Measurements from ENCODE around the gene UBE2S.
"Not testable (repeated sequence)": the region's sequence is repeated elsewhere in the genome, so short reads cannot be mapped to it uniquely, and the experiment has no call there.

UBE2S gene

DNA sequence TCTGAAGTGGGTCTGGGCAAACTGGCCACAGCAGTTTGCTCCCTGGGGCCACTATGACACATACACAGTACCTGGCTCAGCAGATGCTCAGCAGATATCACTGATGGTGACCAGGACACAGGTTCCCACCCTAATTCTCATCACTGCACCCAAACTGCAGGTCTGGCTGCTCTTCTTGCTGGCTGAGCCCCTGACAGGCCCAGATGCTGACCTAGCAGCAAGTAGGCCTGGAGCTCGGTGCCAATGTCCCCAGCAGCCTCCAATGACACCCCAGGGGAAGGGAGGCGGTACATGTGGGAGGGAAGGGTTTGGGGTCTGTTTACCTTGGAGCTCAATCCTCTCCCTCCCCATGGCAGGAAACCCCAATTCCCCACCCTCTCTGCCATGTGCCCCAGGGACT lies 5.1 kb downstream of the UBE2S start:
- Mint-ChIP-seq H3K27me3 (no peaks in the 10 kb centered on the region), H3K4me1 (ENCODE audit: low read depth) (peaks cover 23% of the 10 kb centered on the region), H3K4me3 (no peak overlapping the region), H3K27ac (no peak overlapping the region), H3K36me3 (peaks cover 3% of the 10 kb centered on the region), H3K9me3 (ENCODE audit: low read depth) (no peaks in the 10 kb centered on the region)

DNA sequence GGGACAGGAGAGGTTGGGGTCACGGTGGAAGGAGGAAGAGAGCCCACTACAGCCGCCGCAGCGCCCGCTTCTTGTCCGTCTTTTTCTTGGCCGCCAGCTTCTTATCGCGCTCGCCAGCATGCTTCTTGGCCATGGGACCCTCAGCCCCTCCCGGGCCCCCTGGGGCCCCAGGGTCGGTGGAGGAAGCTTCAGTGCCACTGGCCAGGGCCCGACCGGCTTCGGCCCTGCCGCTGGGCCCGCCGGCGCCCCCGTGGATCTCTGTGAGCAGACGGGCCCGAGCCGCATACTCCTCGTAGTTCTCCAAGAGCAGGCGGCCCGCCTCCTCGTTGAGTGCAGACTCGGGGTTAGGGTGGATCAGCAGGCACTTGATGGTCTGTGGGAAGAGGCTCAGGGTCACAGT lies 6.2 kb downstream of the UBE2S start:
- peaks cover 19% of the 10 kb centered on the region for H3K4me1 Mint-ChIP-seq (ENCODE audit: low read depth)
- H3K4me3 Mint-ChIP-seq; H3K9me3 Mint-ChIP-seq (ENCODE audit: low read depth); H3K36me3 Mint-ChIP-seq; H3K27me3 Mint-ChIP-seq; H3K27ac Mint-ChIP-seq: not testable (repeated sequence)

DNA sequence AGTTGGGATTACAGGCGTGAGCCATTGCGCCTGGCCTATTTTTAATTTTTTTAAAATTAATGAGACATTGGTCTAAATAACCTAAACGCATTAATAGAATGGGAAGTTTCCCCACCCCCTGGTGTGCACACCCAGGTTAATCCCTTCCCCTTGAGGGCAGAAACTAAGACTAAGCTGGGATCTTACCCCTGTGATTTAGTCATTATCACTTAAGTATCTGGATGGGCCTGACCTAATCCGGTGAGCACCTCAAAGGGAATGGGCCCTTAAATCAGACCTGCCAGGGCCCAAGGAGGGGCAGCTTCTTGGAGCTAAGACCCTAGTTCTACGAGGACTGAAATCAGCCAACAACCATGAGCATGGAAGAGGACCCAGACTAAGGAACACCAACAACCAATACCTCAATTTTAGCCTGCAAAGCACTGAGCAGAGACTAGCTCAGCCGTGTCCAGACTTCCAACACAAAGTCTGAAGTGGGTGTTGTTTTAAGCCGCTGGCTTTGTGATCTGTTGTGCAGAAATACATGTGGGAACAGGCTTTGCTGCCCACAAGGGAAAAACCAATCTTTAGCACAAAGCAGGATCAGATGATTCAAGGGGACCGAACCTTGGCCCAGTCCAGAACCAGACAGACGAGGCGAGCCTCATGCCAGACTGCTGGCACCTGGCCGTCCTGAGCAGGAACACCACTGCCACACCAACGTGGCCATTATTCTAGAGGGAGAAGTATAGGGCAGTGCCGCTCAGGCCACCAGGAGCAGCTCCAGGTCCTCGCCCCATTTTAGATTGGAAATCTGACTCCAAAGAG lies 7.1 kb downstream of the UBE2S start:
- H3K9me3 Mint-ChIP-seq (ENCODE audit: low read depth) = no peaks in the 10 kb centered on the region
- no peaks in the 10 kb centered on the region for H3K36me3 Mint-ChIP-seq
- no peak overlapping the region for H3K4me3 Mint-ChIP-seq
- H3K27ac Mint-ChIP-seq = peak overlapping the region; percentile 22
- no peaks in the 10 kb centered on the region for H3K27me3 Mint-ChIP-seq
- H3K4me1 Mint-ChIP-seq (ENCODE audit: low read depth) = peaks cover 10% of the 10 kb centered on the region

DNA sequence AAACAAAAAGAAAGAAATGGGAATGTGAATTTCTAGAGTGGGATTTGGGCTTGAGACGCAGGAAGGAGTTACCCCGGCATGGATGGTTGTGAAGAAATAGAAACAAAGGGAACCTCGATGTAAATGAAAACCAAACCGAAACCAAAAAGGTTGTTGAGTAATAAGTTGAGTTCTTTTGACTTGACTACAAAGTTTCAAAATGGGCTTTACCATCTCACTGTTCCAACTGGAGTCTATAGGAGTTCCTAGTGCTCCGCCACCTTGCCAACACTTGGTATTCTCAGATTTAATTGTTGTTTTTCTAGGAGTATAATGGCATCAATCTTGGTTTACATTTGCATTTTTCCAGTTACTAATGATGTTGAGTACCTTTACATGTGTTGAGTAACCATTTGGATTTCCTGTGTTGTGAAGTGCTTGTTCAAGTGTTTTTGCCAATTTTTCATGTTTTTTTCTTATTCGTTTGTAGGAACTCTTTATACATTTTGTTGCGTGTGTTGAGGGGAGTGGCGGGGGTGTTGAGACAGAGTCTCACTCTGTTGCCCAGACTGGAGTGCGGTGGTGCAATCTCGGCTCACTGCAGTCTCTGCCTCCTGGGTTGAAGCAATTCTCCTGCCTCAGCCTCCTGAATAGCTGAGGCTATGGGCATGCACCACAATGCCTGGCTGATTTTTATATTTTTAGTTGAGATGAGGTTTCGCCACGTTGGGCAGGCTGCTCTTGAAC lies 9.2 kb downstream of the UBE2S start:
- H3K36me3 Mint-ChIP-seq = no peaks in the 10 kb centered on the region
- H3K9me3 Mint-ChIP-seq (ENCODE audit: low read depth) = no peaks in the 10 kb centered on the region
- no peaks in the 10 kb centered on the region for H3K27me3 Mint-ChIP-seq
- peaks cover 7% of the 10 kb centered on the region for H3K4me1 Mint-ChIP-seq (ENCODE audit: low read depth)
- H3K4me3 Mint-ChIP-seq = no peak overlapping the region
- no peak overlapping the region for H3K27ac Mint-ChIP-seq

DNA sequence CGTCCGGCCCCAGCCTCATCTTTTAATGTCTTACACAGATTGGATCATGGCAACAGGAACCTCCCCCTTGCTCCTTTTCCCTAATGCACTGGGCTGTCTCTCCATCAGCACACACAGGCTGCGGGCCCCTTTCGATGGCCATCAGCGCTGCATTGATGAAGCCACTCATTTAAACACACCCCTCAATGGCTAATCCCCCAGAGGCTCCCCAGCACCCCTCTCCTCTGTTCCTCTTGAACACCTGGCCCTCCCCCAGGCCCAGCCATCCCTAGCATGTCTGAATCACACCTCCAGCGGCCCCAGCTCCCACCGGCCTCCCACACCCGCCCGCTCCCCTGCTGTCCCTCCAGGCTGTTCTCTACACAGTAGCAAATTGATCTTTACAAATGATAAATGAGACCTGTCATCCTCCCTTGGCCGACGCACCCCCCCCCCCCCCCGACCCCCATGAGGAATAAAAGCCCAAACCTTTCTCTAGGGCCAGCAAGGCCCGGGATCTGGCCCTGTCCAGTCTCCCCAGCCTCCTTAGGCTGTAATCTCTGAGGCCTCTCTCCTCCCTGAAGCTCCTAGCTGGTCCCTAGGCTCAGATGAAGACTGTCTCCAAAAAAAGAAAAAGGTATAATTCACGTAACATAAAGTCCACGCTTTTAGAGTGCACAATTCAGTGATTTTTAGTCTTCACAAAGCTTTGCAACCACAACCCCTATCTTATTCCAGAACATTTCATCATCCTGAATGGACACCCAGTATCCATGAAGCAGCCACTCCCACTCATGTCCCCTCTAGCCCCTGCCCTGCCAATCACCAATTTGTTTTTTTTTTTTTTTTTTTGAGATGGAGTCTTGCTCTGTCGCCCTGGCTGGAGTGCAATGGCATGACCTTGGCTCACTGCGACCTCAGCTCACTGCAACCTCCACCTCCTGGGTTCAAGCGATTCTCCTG lies 14.5 kb downstream of the UBE2S start:
- Mint-ChIP-seq H3K9me3 (ENCODE audit: low read depth) (no peaks in the 10 kb centered on the region), H3K27me3 (no peaks in the 10 kb centered on the region), H3K4me1 (ENCODE audit: low read depth) (peaks cover 30% of the 10 kb centered on the region), H3K36me3 (peaks cover 2% of the 10 kb centered on the region), H3K4me3 (no peak overlapping the region), H3K27ac (no peak overlapping the region)

DNA sequence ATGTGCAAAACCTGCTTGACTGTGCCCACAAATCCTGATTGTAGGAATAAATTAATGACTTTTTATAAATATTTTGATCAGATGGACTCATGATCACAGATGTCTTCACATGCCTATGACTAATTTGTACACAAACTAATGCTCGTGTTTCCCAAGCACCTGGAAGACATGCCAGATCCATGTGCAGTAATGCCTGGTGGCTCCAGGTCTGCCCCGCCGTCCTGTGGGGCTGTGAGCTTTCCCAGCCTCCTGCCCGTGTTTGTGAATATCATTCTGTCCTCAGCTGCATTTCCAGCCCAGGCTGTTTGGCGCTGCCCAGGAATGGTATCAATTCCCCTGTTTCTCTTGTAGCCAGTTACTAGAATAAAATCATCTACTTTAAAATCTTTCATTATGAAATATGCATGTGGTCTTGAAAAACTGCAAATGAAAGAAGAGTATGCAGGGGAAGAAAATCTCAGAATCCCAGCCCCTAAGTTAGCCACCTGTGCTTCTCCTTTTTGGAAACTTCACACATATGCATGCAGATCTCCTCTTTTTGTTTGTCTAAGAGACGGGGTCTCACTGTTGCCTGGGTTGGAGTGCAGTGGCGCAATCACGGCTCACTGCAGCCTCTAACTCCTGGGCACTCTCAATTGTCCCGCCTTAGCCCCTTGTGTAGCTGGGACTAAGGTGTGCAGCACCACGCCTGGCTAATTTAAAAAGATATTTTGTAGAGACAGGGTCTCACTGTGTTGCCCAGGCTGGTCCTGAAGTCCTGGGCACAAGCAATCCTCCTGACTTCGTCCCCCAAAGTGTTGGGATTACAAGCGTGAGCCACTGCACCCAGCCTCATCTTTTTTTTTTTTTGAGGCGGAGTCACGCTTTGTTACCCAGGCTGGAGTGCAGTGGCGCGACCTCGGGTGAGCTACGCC lies 15.6 kb downstream of the UBE2S start:
- Mint-ChIP-seq H3K27me3 (no peaks in the 10 kb centered on the region), H3K9me3 (ENCODE audit: low read depth) (no peaks in the 10 kb centered on the region), H3K4me1 (ENCODE audit: low read depth) (peaks cover 34% of the 10 kb centered on the region), H3K27ac (peak overlapping the region; percentile 16), H3K4me3 (no peak overlapping the region), H3K36me3 (peaks cover 2% of the 10 kb centered on the region)

DNA sequence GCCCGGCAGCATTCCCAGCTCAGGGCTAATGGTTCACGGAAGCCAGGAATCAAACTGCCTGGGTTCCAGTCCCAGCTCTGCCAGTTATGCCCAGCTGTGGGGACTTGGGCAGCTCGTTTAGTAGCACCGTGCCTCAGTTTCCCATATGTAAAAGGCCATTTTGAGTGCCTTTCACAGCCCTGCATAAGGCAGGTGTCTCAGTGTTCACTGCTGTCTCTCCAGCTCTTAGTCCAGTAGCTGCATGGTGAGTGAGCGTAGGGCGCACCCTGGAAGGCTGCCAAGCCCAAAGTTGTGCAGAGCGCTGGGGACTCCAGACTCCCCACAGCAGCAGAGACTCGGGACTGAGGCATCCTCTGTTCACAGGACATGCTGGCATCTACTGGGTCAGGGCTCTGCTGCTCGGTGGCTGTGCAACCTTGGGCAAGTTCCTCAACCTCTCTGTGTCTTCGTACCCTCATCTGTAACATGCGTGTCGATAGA lies 16.4 kb downstream of the UBE2S start:
- H3K36me3 Mint-ChIP-seq = peaks cover 8% of the 10 kb centered on the region
- H3K4me1 Mint-ChIP-seq (ENCODE audit: low read depth) = peaks cover 35% of the 10 kb centered on the region
- peak overlapping the region; percentile 16 for H3K27ac Mint-ChIP-seq
- no peak overlapping the region for H3K4me3 Mint-ChIP-seq
- H3K9me3 Mint-ChIP-seq (ENCODE audit: low read depth) = no peaks in the 10 kb centered on the region
- H3K27me3 Mint-ChIP-seq = no peaks in the 10 kb centered on the region

DNA sequence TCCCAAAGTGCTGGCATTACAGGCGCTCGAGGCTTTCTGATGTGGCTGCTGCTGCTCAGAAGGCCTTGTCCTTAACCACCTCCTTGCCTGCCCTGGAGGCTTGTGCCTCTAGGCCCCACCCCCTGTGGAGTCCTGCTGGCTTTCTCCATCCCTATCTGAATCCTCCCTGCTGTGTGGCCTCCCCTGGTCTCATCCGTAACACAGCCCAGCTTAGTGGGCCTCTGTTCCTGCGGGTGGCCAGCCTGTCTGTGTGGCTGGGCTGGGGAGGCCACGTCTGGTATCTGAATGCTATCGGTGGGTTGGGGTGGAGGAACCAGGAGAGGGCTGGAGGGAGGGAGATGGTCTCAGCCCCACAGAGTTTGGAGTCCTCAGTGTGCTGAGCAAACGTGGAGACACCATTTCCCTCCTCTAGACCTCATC lies 17.1 kb downstream of the UBE2S start:
- H3K27ac Mint-ChIP-seq = peak overlapping the region; percentile 77
- H3K4me1 Mint-ChIP-seq (ENCODE audit: low read depth) = peaks cover 35% of the 10 kb centered on the region
- H3K4me3 Mint-ChIP-seq = peak overlapping the region; percentile 73

DNA sequence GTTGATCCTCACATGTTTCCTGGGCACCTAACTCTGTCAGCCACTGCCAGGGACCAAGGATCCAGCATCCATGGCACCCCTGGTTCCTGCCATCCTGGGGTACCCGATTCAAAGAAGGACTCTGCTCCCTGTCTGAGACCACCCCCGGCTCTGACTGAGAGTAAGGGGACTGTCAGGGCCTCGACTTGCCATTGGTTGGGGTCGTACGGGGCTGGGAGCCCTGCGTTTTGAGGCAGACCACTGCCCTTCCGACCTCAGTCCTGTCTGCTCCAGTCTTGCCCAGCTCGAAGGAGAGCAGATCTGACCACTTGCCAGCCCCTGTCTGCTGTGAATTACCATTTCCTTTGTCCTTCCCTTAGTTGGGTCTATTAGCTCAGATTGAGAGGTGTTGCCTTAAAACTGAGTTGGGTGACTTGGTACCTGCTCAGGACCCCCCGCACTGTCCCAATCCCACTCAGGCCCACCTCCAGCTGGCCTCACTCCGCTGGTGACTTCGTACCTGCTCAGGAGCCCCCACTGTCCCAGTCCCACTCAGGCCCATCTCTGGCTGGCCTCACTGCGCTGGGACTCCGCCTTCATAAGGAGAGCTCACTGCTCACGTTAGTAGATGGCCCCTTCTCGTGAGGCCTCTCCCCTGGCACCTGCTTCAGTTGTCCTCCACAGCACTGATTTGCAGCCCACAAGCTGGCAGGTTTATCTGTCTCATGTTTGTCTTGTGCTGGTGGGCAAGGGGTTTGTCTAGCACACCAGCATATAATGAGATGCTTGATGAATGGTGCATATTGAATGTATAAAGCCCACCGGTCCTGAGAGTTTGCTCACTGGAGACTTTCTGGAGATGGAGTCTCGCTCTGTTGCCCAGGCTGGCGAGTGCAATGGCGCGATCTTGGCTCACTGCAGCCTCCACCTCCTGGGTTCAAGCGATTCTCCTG lies 17.9 kb downstream of the UBE2S start:
- H3K27ac Mint-ChIP-seq = peak overlapping the region; percentile 72
- H3K4me3 Mint-ChIP-seq = peak overlapping the region; percentile 98
- H3K36me3 Mint-ChIP-seq = peaks cover 11% of the 10 kb centered on the region
- H3K27me3 Mint-ChIP-seq = no peaks in the 10 kb centered on the region
- H3K9me3 Mint-ChIP-seq (ENCODE audit: low read depth) = no peaks in the 10 kb centered on the region
- H3K4me1 Mint-ChIP-seq (ENCODE audit: low read depth) = peaks cover 38% of the 10 kb centered on the region

More for the DNA sequence above, 17.1 kb downstream of the UBE2S start:
- H3K27me3 Mint-ChIP-seq = no peaks in the 10 kb centered on the region
- H3K36me3 Mint-ChIP-seq = peaks cover 11% of the 10 kb centered on the region
- H3K9me3 Mint-ChIP-seq (ENCODE audit: low read depth) = no peaks in the 10 kb centered on the region

DNA sequence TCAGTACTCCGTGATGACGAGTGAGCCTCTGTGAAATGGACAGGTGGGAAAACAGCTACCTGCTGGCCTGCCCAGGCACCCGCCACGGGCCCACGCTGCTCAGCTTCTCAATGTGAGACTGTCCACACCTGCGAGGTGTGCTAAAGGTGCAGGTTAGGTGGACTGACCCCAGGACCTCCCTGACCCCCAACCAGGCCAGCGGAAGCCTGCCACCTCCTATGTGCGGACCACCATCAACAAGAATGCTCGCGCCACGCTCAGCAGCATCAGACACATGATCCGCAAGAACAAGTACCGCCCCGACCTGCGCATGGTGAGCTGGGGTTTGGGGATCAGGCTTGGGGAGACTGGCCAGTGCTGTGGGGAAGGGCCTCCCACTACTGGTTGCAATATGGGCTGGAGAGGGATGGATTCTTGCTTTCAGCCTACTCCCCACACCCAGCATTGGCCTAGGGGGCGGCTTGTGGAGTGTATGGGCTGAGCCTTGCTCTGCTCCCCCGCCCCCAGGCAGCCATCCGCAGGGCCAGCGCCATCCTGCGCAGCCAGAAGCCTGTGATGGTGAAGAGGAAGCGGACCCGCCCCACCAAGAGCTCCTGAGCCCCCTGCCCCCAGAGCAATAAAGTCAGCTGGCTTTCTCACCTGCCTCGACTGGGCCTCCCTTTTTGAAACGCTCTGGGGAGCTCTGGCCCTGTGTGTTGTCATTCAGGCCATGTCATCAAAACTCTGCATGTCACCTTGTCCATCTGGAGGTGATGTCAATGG lies 19.7 kb downstream of the UBE2S start:
- Mint-ChIP-seq H3K27ac (peak overlapping the region; percentile 99), H3K4me3 (peak overlapping the region; percentile 98), H3K27me3 (no peaks in the 10 kb centered on the region), H3K9me3 (ENCODE audit: low read depth) (no peaks in the 10 kb centered on the region), H3K4me1 (ENCODE audit: low read depth) (peaks cover 46% of the 10 kb centered on the region), H3K36me3 (peaks cover 11% of the 10 kb centered on the region)

DNA sequence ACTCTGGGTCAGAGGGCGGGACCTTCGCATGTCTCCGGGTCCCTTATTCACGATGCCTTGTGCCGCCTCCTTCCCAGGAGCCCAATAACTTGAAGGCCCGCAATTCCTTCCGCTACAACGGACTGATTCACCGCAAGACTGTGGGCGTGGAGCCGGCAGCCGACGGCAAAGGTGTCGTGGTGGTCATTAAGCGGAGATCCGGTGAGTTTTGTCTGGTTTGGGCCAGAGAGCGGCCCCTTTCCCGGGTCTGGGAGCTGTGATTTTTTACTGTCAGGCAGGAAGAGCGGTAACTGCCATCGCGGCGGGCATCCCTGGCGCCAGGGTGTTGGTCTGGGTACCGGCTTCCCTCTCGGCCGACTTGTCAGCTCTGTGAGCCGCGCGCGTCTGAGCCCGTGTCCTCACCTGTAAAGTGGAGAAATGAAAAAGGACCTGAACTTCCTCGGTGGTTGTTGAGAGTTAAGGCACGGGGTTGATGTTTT lies 21.1 kb downstream of the UBE2S start:
- Mint-ChIP-seq H3K36me3 (peaks cover 13% of the 10 kb centered on the region), H3K27me3 (no peaks in the 10 kb centered on the region), H3K4me3 (peak overlapping the region; percentile 98), H3K9me3 (ENCODE audit: low read depth) (no peaks in the 10 kb centered on the region), H3K27ac (peak overlapping the region; percentile 99), H3K4me1 (ENCODE audit: low read depth) (peaks cover 53% of the 10 kb centered on the region)

DNA sequence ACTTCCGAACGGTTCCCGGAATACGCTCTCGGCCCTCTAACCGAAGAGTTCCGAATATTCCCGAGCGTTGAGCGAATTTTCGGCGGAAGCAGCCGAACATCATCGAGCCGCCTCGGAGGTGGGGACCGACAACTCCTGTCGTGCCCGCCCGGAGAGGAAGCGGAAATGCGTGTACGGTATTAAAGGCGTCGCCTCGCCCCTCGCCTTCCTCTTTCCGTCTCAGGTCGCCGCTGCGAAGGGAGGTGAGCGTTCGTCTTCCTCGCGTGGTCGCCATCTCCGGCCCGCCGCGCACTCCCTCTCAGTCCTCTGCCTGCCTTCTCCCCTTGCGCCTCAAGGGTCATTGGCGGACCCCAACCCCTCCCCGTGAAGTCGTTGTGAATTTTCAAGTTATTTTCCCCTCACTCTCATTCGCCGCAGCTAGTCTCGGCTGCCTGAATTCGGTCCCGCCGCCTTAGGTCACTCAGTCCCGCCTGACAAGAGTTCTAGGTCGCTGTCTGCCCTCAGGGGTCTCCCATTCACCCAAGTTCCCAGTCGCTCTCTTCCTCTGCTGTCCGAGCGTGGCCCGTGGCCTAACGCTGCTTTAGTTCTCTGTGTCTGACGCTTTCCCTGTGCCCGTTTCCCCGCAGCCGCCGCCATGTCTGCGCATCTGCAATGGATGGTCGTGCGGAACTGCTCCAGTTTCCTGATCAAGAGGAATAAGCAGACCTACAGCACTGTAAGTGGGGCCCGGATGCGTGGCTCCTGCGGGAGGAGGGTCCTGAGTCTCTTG lies 21.7 kb downstream of the UBE2S start, which contains the start of gene RPL28:
Gene RPL28 (plus strand): TSS at position 209 of the 769 bp plus-strand sequence. CDS start 426 bp downstream, at position 635.
- Mint-ChIP-seq H3K4me3 (peak within 1 kb of the TSS; percentile 98), H3K36me3 (peaks cover 15% of the 10 kb centered on the region), H3K27ac (peak within 1 kb of the TSS; percentile 99), H3K4me1 (ENCODE audit: low read depth) (peaks cover 52% of the 10 kb centered on the region), H3K9me3 (ENCODE audit: low read depth) (no peaks in the 10 kb centered on the region), H3K27me3 (no peaks in the 10 kb centered on the region)
